IMR-90 (cell line): ENCODE measurements around the gene WWP2. TPM values are rescaled to one million over a fixed set of nuclear protein-coding genes. Genes with fewer than 3 reads are reported as not detected.

Experiments
- ATAC-seq: fragments of 200-7000 bp; cut with Tn5 transposase; 2 replicates; pipeline ENCODE4 v1.9.1; 2020; ENCODE audit warnings: low read depth, mild to moderate bottlenecking, moderate library complexity
- BruUV-seq: library from RNA; stranded (reverse); fragments of 400-500 nt; replicated peaks from 2 replicates; lab custom pipeline; 2021; lab: Mats Ljungman, UMichigan
- CTCF ChIA-PET: fragments of 300-600 bp; formaldehyde crosslinking; extraction: SDS; loops from one replicate; lab custom pipeline; 2021; ENCODE audit warnings: antibody characterized with exemption; lab: Yijun Ruan, JAX
- POLR2A ChIA-PET: fragments of 300-600 bp; sonication (Branson Sonifier 250); formaldehyde crosslinking; loops from one replicate; lab custom pipeline; 2022; ENCODE audit warnings: antibody characterized with exemption; ENCODE audit not compliant: unreplicated experiment; lab: Charles Lee
- DNase-seq: peaks from one replicate; pipeline ENCODE4 v3.0.0; 2013
- H2AFZ ChIP-seq: replicated peaks from 2 replicates; pipeline ENCODE3; 2013; ENCODE audit warnings: low read length, mild to moderate bottlenecking; ENCODE audit not compliant: poor library complexity
- H2AK5ac ChIP-seq: 2 replicates; pipeline ENCODE4 v1.6.1; 2013; ENCODE audit warnings: low read depth, low read length, inconsistent platforms
- H2AK9ac ChIP-seq: replicated peaks from 2 replicates; pipeline ENCODE3; 2013; ENCODE audit warnings: mild to moderate bottlenecking, low read depth, low read length, moderate library complexity; ENCODE audit not compliant: poor library complexity
- H2BK120ac ChIP-seq: 2 replicates; pipeline ENCODE4 v1.6.1; 2013; ENCODE audit warnings: low read depth, low read length, inconsistent platforms
- H2BK15ac ChIP-seq: 3 replicates; pipeline ENCODE4 v1.6.1; 2013; ENCODE audit warnings: low read depth, low read length, inconsistent platforms
- H2BK20ac ChIP-seq: 2 replicates; pipeline ENCODE4 v1.6.1; 2013; ENCODE audit warnings: low read depth, mild to moderate bottlenecking, inconsistent platforms, low read length, moderate library complexity
- H2BK5ac ChIP-seq: 2 replicates; pipeline ENCODE4 v1.6.1; 2013; ENCODE audit warnings: mild to moderate bottlenecking, low read depth, low read length, inconsistent platforms; ENCODE audit not compliant: poor library complexity, severe bottlenecking
- H3K14ac ChIP-seq: replicated peaks from 2 replicates; pipeline ENCODE4 v1.6.1; 2013; ENCODE audit warnings: low read depth, low read length, inconsistent platforms
- H3K18ac ChIP-seq: 2 replicates; pipeline ENCODE4 v1.6.1; 2013; ENCODE audit warnings: low read depth, low read length, control low read depth
- H3K23ac ChIP-seq: 2 replicates; pipeline ENCODE4 v1.6.1; 2013; ENCODE audit warnings: low read depth, low read length, inconsistent platforms
- H3K27ac ChIP-seq: 2 replicates; pipeline ENCODE4 v1.5.1; 2013; ENCODE audit warnings: mild to moderate bottlenecking, control low read depth, low read length; ENCODE audit not compliant: insufficient read depth
- H3K27me3 ChIP-seq: 2 replicates; pipeline ENCODE4 v1.6.1; 2013; ENCODE audit warnings: low read length; ENCODE audit not compliant: control insufficient read depth, insufficient read depth
- H3K36me3 ChIP-seq: 2 replicates; pipeline ENCODE4 v1.6.1; 2013; ENCODE audit warnings: low read length, mixed read lengths; ENCODE audit not compliant: control insufficient read depth, insufficient read depth
- H3K4ac ChIP-seq: 2 replicates; pipeline ENCODE4 v1.6.1; 2013; ENCODE audit warnings: low read depth, low read length, inconsistent platforms
- H3K4me1 ChIP-seq: 2 replicates; pipeline ENCODE4 v1.6.1; 2013; ENCODE audit warnings: low read length, mixed read lengths; ENCODE audit not compliant: control insufficient read depth, insufficient read depth
- H3K4me2 ChIP-seq: 2 replicates; pipeline ENCODE4 v1.6.1; 2013; ENCODE audit warnings: low read depth, mild to moderate bottlenecking, control low read depth, low read length, moderate library complexity
- H3K4me3 ChIP-seq: 2 replicates; pipeline ENCODE4 v1.5.1; 2013; ENCODE audit warnings: low read depth, mild to moderate bottlenecking, control low read depth, low read length, moderate library complexity; ENCODE audit not compliant: insufficient read depth
- H3K56ac ChIP-seq: 2 replicates; pipeline ENCODE4 v1.6.1; 2013; ENCODE audit warnings: low read length, inconsistent platforms; ENCODE audit not compliant: insufficient read depth; ENCODE audit errors: extremely low read depth
- H3K79me1 ChIP-seq, 2 experiments: 2 replicates each; pipeline ENCODE4 v1.6.1; 2013; ENCODE audit warnings: low read length in 2 of 2, inconsistent platforms in 1 of 2, low read depth in 1 of 2
- H3K9ac ChIP-seq: 2 replicates; pipeline ENCODE4 v1.6.1; 2013; ENCODE audit warnings: low read depth, low read length, control low read depth
- H3K9me1 ChIP-seq: 2 replicates; pipeline ENCODE4 v1.6.1; 2013; ENCODE audit warnings: low read length, inconsistent platforms; ENCODE audit not compliant: insufficient read depth
- H3K9me3 ChIP-seq: 2 replicates; pipeline ENCODE4 v1.6.1; 2013; ENCODE audit warnings: low read length; ENCODE audit not compliant: control insufficient read depth, insufficient read depth
- H4K20me1 ChIP-seq: 2 replicates; pipeline ENCODE4 v1.6.1; 2013; ENCODE audit warnings: low read length, inconsistent platforms; ENCODE audit not compliant: insufficient read depth
- H4K5ac ChIP-seq: 2 replicates; pipeline ENCODE4 v1.6.1; 2013; ENCODE audit warnings: mild to moderate bottlenecking, low read depth, low read length, control low read depth
- H4K8ac ChIP-seq, 2 experiments: 2 replicates each; pipeline ENCODE4 v1.6.1; 2013; ENCODE audit warnings: low read depth in 2 of 2, low read length in 2 of 2, control low read depth in 1 of 2, inconsistent platforms in 1 of 2
- H4K91ac ChIP-seq: 2 replicates; pipeline ENCODE4 v1.6.1; 2013; ENCODE audit warnings: low read depth, low read length, inconsistent platforms; ENCODE audit not compliant: insufficient read depth
- BHLHE40 ChIP-seq: fragments of 150-350 bp; IDR thresholded peaks from 2 replicates; pipeline ENCODE4 v1.6.1; 2016; ENCODE audit warnings: mild to moderate bottlenecking, low read depth, low read length
- CEBPB ChIP-seq: IDR thresholded peaks from 2 replicates; pipeline ENCODE4 v1.6.1; 2012; ENCODE audit warnings: low read depth, low read length, improper control_type of control experiment
- CHD1 ChIP-seq: IDR thresholded peaks from 2 replicates; pipeline ENCODE4 v1.6.1; 2012; ENCODE audit warnings: low read depth, low read length, improper control_type of control experiment
- CTCF ChIP-seq: conservative IDR thresholded peaks from 2 replicates; pipeline ENCODE4 v1.5.1; 2012; ENCODE audit warnings: mild to moderate bottlenecking, low read depth, low read length, improper control_type of control experiment
- ELK1 ChIP-seq: fragments of 150-350 bp; IDR thresholded peaks from 2 replicates; pipeline ENCODE4 v1.6.1; 2016; ENCODE audit warnings: low read depth, mild to moderate bottlenecking, low read length, moderate library complexity, borderline replicate concordance
- FOS ChIP-seq: fragments of 150-350 bp; IDR thresholded peaks from 2 replicates; pipeline ENCODE4 v1.6.1; 2016; ENCODE audit warnings: low read depth, low read length
- MAFK ChIP-seq: IDR thresholded peaks from 2 replicates; pipeline ENCODE4 v1.6.1; 2012; ENCODE audit warnings: low read depth, low read length, improper control_type of control experiment
- MAZ ChIP-seq: IDR thresholded peaks from 2 replicates; pipeline ENCODE4 v1.6.1; 2012; ENCODE audit warnings: low read depth, mild to moderate bottlenecking, low read length, improper control_type of control experiment, moderate library complexity, borderline replicate concordance
- MXI1 ChIP-seq: IDR thresholded peaks from 2 replicates; pipeline ENCODE4 v1.6.1; 2012; ENCODE audit warnings: low read depth, mild to moderate bottlenecking, low read length, moderate library complexity, borderline replicate concordance
- NFE2L2 ChIP-seq: fragments of 150-350 bp; IDR thresholded peaks from 2 replicates; pipeline ENCODE4 v1.6.1; 2016; ENCODE audit warnings: low read depth, mild to moderate bottlenecking, low read length
- RAD21 ChIP-seq: IDR thresholded peaks from 2 replicates; pipeline ENCODE4 v1.6.1; 2012; ENCODE audit warnings: low read length, improper control_type of control experiment
- RCOR1 ChIP-seq: IDR thresholded peaks from 2 replicates; pipeline ENCODE4 v1.6.1; 2012; ENCODE audit warnings: mild to moderate bottlenecking, low read length, improper control_type of control experiment; ENCODE audit not compliant: insufficient replicate concordance
- RFX5 ChIP-seq: IDR thresholded peaks from 2 replicates; pipeline ENCODE4 v1.8.0; 2012; ENCODE audit warnings: low read depth, mild to moderate bottlenecking, low read length, moderate library complexity
- SMC3 ChIP-seq: fragments of 150-350 bp; IDR thresholded peaks from 2 replicates; pipeline ENCODE4 v1.6.1; 2016; ENCODE audit warnings: low read depth, mild to moderate bottlenecking, antibody characterized with exemption, low read length, moderate library complexity
- WGBS, 2 experiments: methylation state at CpG; one replicate each; pipeline versions ENCODE4 v1.1.5 to v1.1.7; 2013; ENCODE audit warnings: missing lambda C conversion rate in 2 of 2; ENCODE audit not compliant: insufficient read length in 1 of 2; ENCODE audit errors: extremely low coverage in 2 of 2; 5-methylcytosine and 5-hydroxymethylcytosine counted together
- dilution Hi-C: fragments of 300-500 bp; cut with HindIII; formaldehyde crosslinking; loops from one replicate; pipeline ENCODE4 v1.14.3; 2018; ENCODE audit warnings: low sequenced_read_pairs; ENCODE audit not compliant: unreplicated experiment
- in situ Hi-C: fragments of 300-500 bp; cut with MboI; formaldehyde crosslinking; loops from 3 replicates; pipeline ENCODE4 v1.14.3; 2019; ENCODE audit warnings: low sequenced_read_pairs, inconsistent platforms, mixed read lengths
- intact Hi-C: fragments of 100-400 bp; cut with micrococcal nuclease; formaldehyde crosslinking; loops from 2 replicates; pipeline ENCODE4 v1.10.0; 2022
- polyA plus RNA-seq, 3 experiments: library from polyadenylated mRNA; depleted of rRNA; stranded (reverse); fragments of >200 nt; gene quantifications; 2 replicates each; pipeline ENCODE4 v1.2.3, GENCODE V29; 2012; ENCODE audit warnings: low replicate concordance in 1 of 3
- total RNA-seq: library from RNA; depleted of rRNA; stranded (reverse); fragments of >200 nt; gene quantifications from 2 replicates; pipeline ENCODE4 v1.2.3, GENCODE V29; 2012

Gene WWP2
- total and polyA plus RNA-seq, 2 of the 4 experiments (the other 2 are of a cell fraction): 12.7 to 13.7 TPM

- no peak for TF ChIP-seq BHLHE40
- TF ChIP-seq MAFK: no peak
- TF ChIP-seq MAZ: no peak
- no peak for TF ChIP-seq RAD21
- TF ChIP-seq SMC3: no peak
- no peak for TF ChIP-seq CHD1
- no peak for TF ChIP-seq NFE2L2
- no peak for TF ChIP-seq ELK1
- no peak for TF ChIP-seq RFX5
- no peak for TF ChIP-seq FOS
- TF ChIP-seq RCOR1: no peak
- TF ChIP-seq CEBPB: no peak
- TF ChIP-seq MXI1: no peak
- TF ChIP-seq CTCF: no peak
These were observed 126.0 kb downstream of the WWP2 start for GRCh38 chr16:69888005-69888590.

More at GRCh38 chr16:69888005-69888590, 126.0 kb downstream of the WWP2 start:
- H3K4ac ChIP-seq: no peak overlapping the region
- H3K18ac ChIP-seq: no peak overlapping the region
- H2BK5ac ChIP-seq: no peak overlapping the region
- H3K4me2 ChIP-seq: no peak overlapping the region
- no TSS peak for BruUV-seq
- CTCF ChIA-PET: interaction anchor here (0.5 kb wide), 1 partner anchor 40 kb away, joined by 3 read pairs; no protein-coding TSS in a partner anchor
- no peak overlapping the region for H2BK20ac ChIP-seq
- no peaks in the 10 kb centered on the region for H4K20me1 ChIP-seq
- in situ Hi-C loops: loop anchor here (10.0 kb wide), 1 partner anchor 63 kb away; no protein-coding TSS in a partner anchor
- no peak overlapping the region for H3K56ac ChIP-seq
- H2AFZ ChIP-seq: no peak overlapping the region
- intact Hi-C loops: no loop called here
- DNase-seq (no peak), ATAC-seq (no peak)
- POLR2A ChIA-PET: no interaction called here
- H3K9me3 ChIP-seq: no peaks in the 10 kb centered on the region
- no peak overlapping the region for H4K5ac ChIP-seq
- no peaks in the 10 kb centered on the region for H3K27me3 ChIP-seq
- WGBS, 2 experiments: 100% methylated on average over 3 of the region's 15 CpGs; no CpG with 5 or more reads in 1 of the 2 experiments
- H3K36me3 ChIP-seq: peaks cover 10% of the 10 kb centered on the region
- H2BK120ac ChIP-seq: no peak overlapping the region
- H2BK15ac ChIP-seq: no peak overlapping the region
- no peaks in the 10 kb centered on the region for H3K4me1 ChIP-seq
- no peak overlapping the region for H3K9ac ChIP-seq
- H4K8ac ChIP-seq: no peak overlapping the region
- H4K91ac ChIP-seq: no peak overlapping the region
- peaks cover 0 to 3% of the 10 kb centered on the region in 2 experiments; a peak in 2 of 4 replicates for H3K79me1 ChIP-seq
- H2AK5ac ChIP-seq: no peak overlapping the region
- H3K14ac ChIP-seq: no peak overlapping the region
- no peak overlapping the region for H3K27ac ChIP-seq
- H3K23ac ChIP-seq: no peak overlapping the region
- H2AK9ac ChIP-seq: no peak overlapping the region
- dilution Hi-C loops: no loop called here
- no peak overlapping the region for H3K4me3 ChIP-seq
- H3K9me1 ChIP-seq: no peaks in the 10 kb centered on the region; the same call in 1 of the 2 replicates
